GM19035 (cell line): ENCODE results near the gene EPB41L4B.
A peak's percentile ranks its signal among the peaks of the same experiment; 100 is the strongest.
"Not testable (repeated sequence)": the region's sequence is repeated elsewhere in the genome, so short reads cannot be mapped to it uniquely, and the experiment has no call there.

Source experiments
- ATAC-seq: cut with Tn5 transposase; IDR thresholded peaks from one replicate; pipeline ENCODE4 v1.9.1; 2021; ENCODE audit not compliant: unreplicated experiment

The EPB41L4B gene

DNA sequence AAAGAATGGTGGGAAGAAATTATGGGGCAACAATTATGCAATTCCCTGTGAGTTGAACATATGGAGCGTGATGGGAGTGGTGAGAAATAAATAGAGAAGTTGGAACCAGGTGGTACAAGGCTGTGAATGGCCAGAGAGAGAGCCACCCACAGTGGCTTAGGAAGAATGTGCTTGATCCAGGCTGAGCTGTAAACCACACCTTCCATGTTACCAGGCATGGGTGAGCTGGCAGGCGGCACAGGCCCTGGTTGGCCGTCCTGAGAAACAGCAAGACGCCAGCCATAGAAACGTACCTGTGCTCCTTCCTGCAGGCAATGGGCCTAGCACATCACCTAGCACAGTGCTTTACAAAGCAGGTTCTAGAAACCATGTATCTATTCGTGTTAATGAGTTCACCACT lies 74.3 kb downstream of the EPB41L4B start:
- no peak for ATAC-seq

DNA sequence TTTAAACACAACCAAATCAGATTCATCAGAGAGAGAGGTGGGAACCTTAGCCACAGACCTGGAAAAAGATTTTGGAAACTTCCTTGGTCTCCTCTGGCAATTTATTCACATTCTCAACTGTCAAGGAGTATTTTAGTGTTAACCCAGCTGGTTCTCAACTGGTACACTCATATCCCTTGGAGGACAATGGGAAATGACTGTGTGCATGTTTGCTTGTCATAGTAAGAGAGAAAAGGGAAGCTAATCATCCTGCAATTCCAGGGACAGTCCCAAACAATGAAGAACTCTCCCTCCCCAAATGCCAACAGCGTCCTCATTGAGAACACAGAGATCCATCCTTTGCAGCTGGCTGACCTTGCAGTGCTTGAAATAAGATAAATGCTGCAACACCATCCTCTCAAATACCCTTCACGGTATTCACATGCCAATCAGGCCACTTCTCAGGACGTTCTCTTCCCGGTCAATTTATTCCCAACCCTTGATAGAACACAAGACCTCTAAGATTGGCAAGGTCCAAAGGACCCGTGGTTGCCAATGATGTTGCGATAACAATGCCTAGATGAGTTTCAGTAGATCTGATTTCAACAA lies 75.5 kb downstream of the EPB41L4B start:
- no peak for ATAC-seq

DNA sequence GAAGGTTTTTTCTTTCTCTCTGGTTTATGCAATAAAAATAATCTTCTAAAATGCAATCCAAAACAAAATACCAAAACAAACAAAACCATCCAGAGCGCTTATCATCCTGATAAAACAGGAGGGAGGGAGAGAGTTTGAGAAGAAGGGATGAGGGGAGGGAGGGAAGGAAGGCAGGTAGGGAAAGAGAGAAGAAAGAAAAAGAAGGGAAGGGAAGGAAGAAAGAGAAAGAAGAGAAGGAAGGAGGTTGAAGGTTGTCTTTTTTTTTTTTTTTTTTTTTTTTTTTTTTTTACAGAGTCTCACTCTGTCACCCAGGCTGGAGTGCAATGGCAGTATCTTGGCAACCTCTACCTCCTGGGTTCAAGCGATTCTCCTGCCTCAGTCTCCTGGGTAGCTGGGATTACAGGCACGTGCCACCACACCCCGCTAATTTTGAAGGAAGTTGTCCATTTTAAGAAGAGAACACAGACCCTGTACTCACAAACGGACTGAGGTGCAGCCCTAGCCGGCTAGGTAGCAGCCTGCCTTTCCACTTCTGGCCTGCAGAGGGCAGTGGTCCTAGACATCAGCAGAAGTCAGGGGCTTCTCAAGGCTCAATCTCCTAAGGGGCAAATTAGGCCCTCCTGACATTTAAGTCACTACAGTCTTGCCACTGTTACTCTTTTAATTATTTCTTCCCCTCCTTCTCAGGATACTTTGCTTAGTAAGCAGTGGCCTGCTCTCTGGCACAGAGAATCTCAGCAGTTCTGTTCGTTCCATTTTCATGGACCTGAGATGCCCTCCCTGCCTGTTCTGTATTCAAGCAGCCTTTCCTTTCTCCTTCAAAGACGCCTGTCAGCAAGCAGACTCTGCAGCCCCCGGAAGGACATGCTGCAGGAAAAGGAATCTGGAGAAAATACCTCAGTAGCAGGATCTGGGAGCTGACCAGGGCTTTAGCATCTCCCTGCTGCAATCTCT lies 76.4 kb downstream of the EPB41L4B start:
- ATAC-seq = peak; percentile 91

DNA sequence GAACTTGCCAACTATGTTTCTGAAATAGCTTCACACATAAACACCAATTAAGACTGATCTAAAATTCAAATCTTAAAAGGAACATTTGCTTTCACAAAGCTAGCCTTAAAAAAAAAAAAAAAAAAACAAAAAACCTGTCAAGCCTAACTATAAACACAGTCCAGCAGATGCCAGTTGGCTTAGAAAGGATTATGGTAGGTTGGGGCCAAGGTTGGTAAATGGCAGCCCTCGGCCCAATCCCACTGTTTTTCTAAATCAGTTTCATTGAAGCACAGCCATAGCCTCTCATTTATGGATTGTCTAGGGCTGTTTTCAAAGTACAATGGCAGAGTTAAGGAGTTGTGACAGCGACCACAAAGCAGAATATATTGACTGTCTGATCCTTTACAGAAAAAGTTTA lies 78.1 kb downstream of the EPB41L4B start:
- no peak for ATAC-seq

DNA sequence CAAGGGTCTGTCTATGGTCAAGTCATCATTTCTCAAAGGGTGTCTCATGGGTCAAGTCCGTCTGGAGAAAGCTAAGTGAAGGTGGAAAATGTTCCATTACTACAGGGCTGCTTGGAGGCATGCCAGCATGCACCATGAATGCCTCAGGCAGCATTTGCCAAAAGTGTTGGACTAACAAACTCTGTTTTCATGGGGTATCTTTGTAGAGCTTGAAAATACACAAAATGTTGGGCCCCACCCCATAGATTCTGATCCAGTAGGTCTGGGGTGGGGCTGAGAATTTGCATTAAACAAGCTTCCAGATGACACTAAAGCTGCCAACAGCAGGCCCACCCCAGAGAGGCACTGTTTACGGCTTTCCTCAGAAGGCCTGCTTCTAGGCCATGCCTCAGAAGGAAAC lies 78.8 kb downstream of the EPB41L4B start:
- no peak for ATAC-seq

DNA sequence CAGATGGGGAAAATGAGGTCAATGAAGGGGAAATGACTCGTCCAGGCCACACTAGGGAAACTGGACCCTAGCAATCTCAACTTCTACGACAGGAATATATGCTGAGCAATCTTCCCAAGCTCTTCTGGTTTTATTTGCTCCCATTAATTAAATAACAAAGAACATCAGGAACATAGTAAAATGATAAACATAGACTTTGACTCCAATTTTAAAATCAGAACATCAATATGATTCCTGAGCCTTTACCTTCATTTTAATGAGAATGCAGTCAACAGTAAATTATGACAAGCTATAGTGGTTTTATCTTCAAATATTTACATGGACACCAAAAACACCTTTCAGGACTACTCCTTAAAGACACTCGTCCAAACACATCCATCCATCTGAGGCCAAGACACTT lies 79.7 kb downstream of the EPB41L4B start:
- no peak for ATAC-seq

DNA sequence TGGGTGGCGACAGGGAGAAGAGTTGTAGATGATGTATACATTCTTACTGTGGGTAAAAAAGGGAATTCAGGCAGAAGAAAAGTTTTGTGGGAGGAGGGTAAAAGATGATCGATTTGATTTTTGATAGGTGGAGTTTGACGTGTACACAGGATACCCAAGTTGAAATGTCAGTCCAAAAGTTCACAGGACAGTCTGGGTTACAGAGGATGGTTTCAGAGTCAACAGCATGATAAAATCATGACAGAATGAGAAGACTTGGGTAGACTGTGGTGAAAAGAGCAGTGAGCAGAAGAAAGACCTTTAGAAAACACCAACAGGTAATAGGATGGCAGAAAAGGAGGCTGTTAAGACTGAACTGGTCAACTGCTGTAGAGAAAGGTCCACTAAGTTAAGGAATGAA lies 81.6 kb downstream of the EPB41L4B start:
- no peak for ATAC-seq

DNA sequence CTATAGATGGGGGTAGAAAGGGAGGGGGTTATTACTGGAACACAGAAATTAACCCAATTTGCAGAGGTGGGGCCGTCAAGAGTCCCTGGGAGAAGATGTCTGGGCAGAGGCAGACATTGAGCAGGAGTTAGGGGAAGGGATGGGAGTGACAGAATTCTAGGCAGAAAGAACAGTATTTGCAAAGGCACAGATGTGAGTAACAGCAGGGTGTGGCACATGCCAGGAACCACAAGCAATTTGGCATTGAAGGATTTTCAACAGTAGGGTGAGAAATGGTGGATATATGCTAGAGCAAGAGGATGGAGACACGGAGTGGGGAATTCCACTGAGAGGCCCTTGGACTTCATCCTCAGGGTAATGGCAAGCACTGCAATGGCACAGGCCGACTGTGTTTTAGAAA lies 82.2 kb downstream of the EPB41L4B start:
- ATAC-seq = no peak

DNA sequence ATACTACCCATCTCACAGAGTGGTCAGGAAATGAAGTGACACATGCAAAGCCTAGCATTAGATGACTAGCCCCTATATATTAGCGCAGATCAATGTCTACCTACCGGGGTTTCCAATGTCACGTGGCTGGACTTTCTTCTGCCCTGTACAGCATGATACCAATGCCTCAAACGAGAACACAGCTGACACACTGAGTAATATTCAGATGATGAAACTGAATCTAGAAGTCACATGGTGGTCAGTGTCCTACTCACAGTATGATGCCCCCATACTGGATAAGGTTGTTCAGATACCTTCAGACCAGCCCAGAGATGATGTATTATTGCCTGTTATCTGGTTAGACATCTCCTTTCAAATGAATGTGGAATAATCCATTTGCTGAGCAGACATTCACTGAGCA lies 82.7 kb downstream of the EPB41L4B start:
- no peak for ATAC-seq

DNA sequence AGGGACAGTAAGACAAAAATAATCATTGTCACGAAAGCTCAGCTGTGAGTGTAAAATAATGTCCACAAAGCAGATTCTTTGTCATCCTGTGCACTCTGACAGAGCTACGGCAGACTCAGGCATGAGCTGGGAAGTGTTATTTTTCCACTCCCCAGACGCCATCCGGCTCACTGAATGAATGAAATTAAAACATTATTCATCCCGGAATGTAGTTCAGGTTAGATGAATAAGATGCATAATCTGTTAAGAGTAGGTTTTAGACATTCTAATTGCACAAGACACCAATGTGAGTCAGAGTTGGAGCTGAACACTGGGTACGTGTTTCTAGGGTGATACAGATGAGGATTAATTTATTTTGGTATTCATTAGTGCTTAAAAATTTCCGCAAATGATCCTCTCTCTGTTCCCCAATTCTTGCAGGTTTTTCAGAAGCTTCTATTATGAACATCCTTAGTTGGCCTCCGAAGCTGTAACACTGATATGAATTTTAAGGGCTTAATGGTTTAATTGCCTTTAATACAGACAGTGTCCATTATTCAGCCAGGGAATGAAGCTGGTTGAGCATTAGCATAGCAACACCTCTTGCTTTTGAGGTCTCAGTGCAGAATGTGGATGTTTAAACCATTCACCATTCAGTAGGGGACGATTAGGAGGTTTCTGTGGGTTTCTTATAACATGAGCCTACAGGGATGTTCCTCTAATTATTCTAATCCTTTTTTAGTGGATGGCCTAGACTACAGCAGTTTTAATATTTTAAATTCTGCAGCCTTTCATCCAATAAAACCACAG lies 88.2 kb downstream of the EPB41L4B start:
- ATAC-seq = no peak

DNA sequence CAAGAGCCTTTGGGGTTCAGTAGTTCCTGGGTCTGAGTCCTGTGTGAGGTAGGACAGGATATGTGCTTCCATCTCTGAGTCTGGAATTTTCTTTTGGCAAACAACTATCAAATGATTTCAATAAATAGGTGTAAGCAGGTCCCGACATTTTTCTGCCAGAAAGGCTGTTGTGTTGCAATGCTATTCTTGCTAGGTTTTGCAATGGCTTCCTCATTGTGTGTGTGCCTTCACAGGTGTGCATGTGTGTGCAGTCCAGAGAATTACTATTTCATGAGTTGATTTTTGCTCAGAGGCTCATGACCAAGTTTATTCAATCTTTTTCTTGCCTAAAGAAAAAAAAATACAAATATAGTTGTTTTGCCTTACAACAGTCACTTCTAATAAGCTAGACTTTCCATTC lies 89.3 kb downstream of the EPB41L4B start:
- ATAC-seq = no peak

DNA sequence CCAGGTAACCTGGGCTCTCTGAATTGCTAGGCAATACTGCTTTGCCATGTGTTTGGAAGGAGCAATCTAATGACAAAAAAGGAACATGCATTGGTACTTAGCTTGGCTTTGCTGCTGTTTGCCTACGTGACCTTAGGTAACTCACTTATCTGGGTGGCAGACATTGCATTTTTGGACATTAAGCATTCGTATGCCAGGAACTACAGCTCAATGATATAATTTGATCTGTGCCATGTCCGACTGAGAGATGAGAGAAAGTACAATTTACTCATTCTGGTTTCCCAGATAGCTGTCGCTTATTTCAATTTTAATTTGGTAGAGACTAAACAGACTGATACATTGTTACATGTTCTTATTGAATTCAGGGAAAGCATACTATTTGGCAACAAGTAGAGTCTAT lies 90.6 kb downstream of the EPB41L4B start:
- ATAC-seq = no peak

DNA sequence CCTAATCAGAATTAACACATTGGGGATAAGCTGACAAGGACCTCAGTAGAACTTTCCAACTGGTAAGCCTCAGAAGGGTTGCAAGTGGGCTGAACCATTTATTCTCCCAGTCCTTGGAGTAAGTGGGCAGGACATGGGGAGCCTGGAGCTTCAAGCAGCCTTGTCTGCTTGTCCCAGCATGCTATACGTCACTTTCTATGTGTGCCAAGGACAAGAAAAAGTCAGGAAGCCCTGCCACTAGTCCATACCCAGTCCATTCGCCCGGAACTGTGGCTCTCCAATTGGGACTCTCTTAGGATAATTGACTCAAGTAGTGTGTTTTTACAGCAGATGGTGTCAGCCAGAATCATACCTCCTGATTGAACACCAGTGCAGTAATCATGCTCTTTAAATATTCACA lies 91.2 kb downstream of the EPB41L4B start:
- no peak for ATAC-seq

DNA sequence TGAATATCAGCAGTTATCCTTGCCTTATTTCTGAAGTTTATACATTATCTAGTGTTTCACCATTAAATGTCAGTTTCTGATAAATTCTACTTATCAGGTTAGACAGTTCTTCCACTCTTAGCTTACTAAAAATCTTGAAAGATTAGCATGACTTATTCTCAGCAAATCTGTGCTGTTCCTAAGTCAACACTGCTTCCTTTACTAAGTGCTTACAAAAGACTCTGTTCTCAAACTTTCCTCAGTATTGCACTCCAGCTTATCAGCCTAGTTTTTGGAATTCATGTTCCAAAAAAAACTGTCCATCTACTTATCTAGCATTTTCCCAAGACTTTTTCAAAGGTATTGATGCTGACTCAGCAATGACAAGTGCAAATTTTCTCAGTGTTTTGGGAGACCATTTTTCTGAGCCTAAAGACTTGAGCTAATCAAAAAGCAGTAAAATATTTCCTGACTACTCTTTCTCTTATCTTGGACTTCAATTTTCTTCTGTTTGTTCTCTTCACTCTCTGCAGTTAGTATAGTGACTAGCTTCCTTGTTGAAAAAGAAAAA lies 92.7 kb downstream of the EPB41L4B start:
- ATAC-seq = no peak

DNA sequence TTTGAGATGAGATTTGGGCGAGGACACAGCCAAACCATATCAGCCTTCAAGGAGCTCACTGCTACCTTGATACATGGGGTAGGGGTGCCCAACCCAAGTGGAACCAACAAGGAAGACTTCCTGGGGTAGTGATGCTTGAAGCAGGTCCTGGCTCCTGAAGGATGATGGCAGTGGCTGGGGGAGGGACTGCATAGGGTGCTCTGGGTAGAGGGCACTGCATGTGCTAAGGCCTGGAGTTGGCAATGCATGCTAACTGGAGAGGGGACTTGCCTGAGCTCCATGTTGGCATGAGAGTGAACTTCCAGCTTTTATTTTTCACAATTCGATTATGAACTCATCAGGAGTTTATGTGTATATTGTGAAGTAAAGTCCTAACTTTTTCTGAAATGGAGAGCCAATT lies 95.2 kb downstream of the EPB41L4B start:
- ATAC-seq = no peak

DNA sequence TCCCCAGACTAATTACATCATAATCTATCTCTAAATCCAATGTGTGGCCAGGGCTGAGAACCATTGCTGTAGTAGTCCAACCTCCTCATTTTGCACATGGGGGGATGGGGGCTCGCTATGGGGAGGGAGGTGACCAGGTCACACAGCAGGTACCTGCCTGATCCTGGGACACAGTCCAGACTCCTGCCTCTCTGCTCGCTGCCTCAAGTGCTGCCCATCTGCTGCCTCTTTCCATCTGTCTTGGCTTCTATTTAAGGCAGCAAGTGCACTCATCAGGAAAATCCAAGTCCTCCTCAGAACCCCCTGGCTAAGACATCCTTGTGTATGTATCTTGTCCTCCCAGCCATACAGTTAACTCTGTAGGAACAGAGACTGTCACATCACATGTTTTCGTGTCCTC lies 96.1 kb downstream of the EPB41L4B start:
- no peak for ATAC-seq

DNA sequence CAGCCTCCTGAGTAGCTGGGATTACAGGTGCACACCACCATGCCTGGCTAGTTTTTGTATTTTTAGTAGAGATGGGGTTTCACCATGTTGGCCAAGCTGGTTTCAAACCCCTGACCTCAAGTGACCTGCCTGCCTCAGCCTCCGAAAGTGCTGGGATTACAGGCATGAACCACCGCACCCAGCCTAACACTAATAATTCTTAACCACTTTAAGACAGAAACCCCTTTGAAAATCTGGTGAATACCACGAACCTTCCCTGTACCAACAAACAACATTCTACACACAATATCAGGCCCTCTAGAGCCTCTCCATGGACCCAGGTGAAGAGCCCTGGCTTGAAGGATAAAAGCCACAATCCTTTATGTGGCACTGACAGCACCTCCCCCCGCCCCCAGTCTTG lies 102.6 kb downstream of the EPB41L4B start:
- not testable (repeated sequence) for ATAC-seq

DNA sequence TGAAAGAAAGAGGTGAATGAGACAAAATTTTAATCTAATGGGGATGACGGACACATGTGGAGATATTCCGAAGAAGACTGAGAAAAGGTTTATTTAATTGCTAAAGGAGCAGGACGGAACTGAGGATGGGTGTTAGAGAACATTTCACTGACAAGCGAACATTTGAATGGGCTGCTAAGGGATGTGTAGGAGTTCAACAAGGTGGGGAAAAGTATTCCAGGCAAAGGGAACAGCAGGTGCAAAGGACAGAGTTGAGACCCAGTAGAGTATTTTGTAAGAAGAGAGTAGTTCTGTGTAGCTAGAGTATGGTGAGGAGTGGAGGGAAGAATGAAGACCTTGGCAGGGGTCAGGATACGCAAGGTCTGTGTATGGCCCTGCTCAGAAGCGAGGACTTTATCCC lies 106.4 kb downstream of the EPB41L4B start:
- ATAC-seq = no peak

DNA sequence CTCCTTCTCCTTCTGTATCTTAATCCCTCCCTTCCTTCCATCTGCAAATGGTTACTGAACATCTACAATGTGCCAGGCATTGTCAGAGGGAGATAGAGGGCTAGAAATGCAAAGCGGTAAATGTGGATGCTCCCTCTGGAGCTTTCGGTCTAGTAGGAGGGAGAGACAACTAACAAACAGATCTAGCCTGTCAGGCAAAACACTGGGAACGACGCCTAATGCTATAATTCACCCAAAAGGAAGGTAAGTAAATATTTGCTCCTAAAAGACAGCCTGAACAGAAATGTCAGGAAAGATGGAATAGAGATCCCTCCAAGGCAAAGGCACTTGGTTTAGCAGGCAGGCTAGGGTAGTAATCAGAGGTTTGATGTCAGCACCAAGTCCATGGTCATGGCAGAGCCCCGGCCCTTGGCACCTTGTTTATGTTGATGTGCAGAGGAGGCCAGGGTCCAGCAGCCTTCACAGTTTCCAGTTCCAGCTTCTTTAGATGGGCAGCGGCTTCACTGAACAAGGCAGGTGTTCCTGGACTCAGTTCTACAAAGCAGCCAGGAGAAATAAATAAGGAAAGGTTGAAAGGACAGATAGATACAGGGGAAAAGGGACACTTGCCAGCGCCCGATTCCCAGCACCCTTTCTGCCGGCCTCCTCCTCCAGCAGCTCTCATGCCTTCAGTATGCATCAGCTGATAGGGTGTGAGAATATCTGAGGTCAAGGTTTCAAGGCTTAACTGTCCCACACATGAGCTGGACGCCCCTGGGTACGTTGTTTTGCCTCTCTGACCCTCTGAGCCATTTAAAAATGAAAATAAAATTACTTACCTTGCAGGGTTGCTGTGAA lies 107.4 kb downstream of the EPB41L4B start:
- no peak for ATAC-seq

DNA sequence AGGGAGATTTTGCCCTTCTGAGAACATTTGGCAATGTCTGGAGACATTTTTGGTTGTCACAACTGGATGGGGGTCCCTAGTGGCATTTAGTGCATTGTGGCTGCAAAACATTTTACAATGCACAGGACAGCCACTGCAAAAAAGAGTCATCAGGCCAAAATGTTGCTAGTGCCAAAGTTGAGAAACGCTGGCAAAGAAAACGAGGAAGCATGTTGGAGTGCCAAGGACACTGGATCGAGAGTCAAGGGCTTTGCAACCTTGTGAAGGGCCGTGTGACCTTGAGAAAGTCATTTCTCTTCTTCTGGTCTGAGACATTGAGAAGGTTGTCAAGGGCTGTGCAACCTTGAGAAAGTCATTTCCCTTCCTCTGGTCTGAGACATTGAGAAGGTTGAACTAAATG lies 108.1 kb downstream of the EPB41L4B start:
- no peak for ATAC-seq

DNA sequence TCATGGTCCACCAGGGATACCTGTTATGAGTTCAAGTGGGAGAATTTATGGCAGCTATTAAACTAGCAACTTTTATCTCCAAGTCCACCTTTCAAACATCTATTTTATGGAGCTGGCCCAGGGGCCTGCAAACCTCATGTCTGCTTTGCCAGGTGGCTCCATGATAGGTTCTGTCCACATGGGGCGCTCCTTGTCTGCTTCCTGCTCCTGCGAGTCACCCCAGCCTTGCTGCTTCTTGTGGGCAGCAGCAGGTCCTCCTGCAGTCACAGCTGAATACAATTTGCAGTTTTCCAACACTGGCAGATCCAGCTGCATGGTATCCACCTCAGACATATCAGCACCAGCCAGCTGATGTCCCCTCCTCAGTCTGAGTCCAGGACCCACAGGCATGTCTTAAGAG lies 114.2 kb downstream of the EPB41L4B start:
- no peak for ATAC-seq
